IMR-90 (cell line): Measurements from ENCODE around the gene ATP8B2. TPM values are rescaled to one million over a fixed set of nuclear protein-coding genes. Genes with fewer than 3 reads are reported as not detected.

Source experiments
- ATAC-seq: fragments of 200-7000 bp; cut with Tn5 transposase; 2 replicates; pipeline ENCODE4 v1.9.1; 2020; ENCODE audit warnings: low read depth, mild to moderate bottlenecking, moderate library complexity
- BruUV-seq: library from RNA; stranded (reverse); fragments of 400-500 nt; replicated peaks from 2 replicates; lab custom pipeline; 2021; lab: Mats Ljungman, UMichigan
- CTCF ChIA-PET: fragments of 300-600 bp; formaldehyde crosslinking; extraction: SDS; loops from one replicate; lab custom pipeline; 2021; ENCODE audit warnings: antibody characterized with exemption; lab: Yijun Ruan, JAX
- POLR2A ChIA-PET: fragments of 300-600 bp; sonication (Branson Sonifier 250); formaldehyde crosslinking; loops from one replicate; lab custom pipeline; 2022; ENCODE audit warnings: antibody characterized with exemption; ENCODE audit not compliant: unreplicated experiment; lab: Charles Lee
- DNase-seq: peaks from one replicate; pipeline ENCODE4 v3.0.0; 2013
- H2AFZ ChIP-seq: replicated peaks from 2 replicates; pipeline ENCODE3; 2013; ENCODE audit warnings: low read length, mild to moderate bottlenecking; ENCODE audit not compliant: poor library complexity
- H2AK5ac ChIP-seq: 2 replicates; pipeline ENCODE4 v1.6.1; 2013; ENCODE audit warnings: low read depth, low read length, inconsistent platforms
- H2AK9ac ChIP-seq: replicated peaks from 2 replicates; pipeline ENCODE3; 2013; ENCODE audit warnings: mild to moderate bottlenecking, low read depth, low read length, moderate library complexity; ENCODE audit not compliant: poor library complexity
- H2BK120ac ChIP-seq: 2 replicates; pipeline ENCODE4 v1.6.1; 2013; ENCODE audit warnings: low read depth, low read length, inconsistent platforms
- H2BK15ac ChIP-seq: 3 replicates; pipeline ENCODE4 v1.6.1; 2013; ENCODE audit warnings: low read depth, low read length, inconsistent platforms
- H2BK20ac ChIP-seq: 2 replicates; pipeline ENCODE4 v1.6.1; 2013; ENCODE audit warnings: low read depth, mild to moderate bottlenecking, inconsistent platforms, low read length, moderate library complexity
- H2BK5ac ChIP-seq: 2 replicates; pipeline ENCODE4 v1.6.1; 2013; ENCODE audit warnings: mild to moderate bottlenecking, low read depth, low read length, inconsistent platforms; ENCODE audit not compliant: poor library complexity, severe bottlenecking
- H3K14ac ChIP-seq: replicated peaks from 2 replicates; pipeline ENCODE4 v1.6.1; 2013; ENCODE audit warnings: low read depth, low read length, inconsistent platforms
- H3K18ac ChIP-seq: 2 replicates; pipeline ENCODE4 v1.6.1; 2013; ENCODE audit warnings: low read depth, low read length, control low read depth
- H3K23ac ChIP-seq: 2 replicates; pipeline ENCODE4 v1.6.1; 2013; ENCODE audit warnings: low read depth, low read length, inconsistent platforms
- H3K27ac ChIP-seq: 2 replicates; pipeline ENCODE4 v1.5.1; 2013; ENCODE audit warnings: mild to moderate bottlenecking, control low read depth, low read length; ENCODE audit not compliant: insufficient read depth
- H3K27me3 ChIP-seq: 2 replicates; pipeline ENCODE4 v1.6.1; 2013; ENCODE audit warnings: low read length; ENCODE audit not compliant: control insufficient read depth, insufficient read depth
- H3K36me3 ChIP-seq: 2 replicates; pipeline ENCODE4 v1.6.1; 2013; ENCODE audit warnings: low read length, mixed read lengths; ENCODE audit not compliant: control insufficient read depth, insufficient read depth
- H3K4ac ChIP-seq: 2 replicates; pipeline ENCODE4 v1.6.1; 2013; ENCODE audit warnings: low read depth, low read length, inconsistent platforms
- H3K4me1 ChIP-seq: 2 replicates; pipeline ENCODE4 v1.6.1; 2013; ENCODE audit warnings: low read length, mixed read lengths; ENCODE audit not compliant: control insufficient read depth, insufficient read depth
- H3K4me2 ChIP-seq: 2 replicates; pipeline ENCODE4 v1.6.1; 2013; ENCODE audit warnings: low read depth, mild to moderate bottlenecking, control low read depth, low read length, moderate library complexity
- H3K4me3 ChIP-seq: 2 replicates; pipeline ENCODE4 v1.5.1; 2013; ENCODE audit warnings: low read depth, mild to moderate bottlenecking, control low read depth, low read length, moderate library complexity; ENCODE audit not compliant: insufficient read depth
- H3K56ac ChIP-seq: 2 replicates; pipeline ENCODE4 v1.6.1; 2013; ENCODE audit warnings: low read length, inconsistent platforms; ENCODE audit not compliant: insufficient read depth; ENCODE audit errors: extremely low read depth
- H3K79me1 ChIP-seq, 2 experiments: 2 replicates each; pipeline ENCODE4 v1.6.1; 2013; ENCODE audit warnings: low read length in 2 of 2, inconsistent platforms in 1 of 2, low read depth in 1 of 2
- H3K9ac ChIP-seq: 2 replicates; pipeline ENCODE4 v1.6.1; 2013; ENCODE audit warnings: low read depth, low read length, control low read depth
- H3K9me1 ChIP-seq: 2 replicates; pipeline ENCODE4 v1.6.1; 2013; ENCODE audit warnings: low read length, inconsistent platforms; ENCODE audit not compliant: insufficient read depth
- H3K9me3 ChIP-seq: 2 replicates; pipeline ENCODE4 v1.6.1; 2013; ENCODE audit warnings: low read length; ENCODE audit not compliant: control insufficient read depth, insufficient read depth
- H4K20me1 ChIP-seq: 2 replicates; pipeline ENCODE4 v1.6.1; 2013; ENCODE audit warnings: low read length, inconsistent platforms; ENCODE audit not compliant: insufficient read depth
- H4K5ac ChIP-seq: 2 replicates; pipeline ENCODE4 v1.6.1; 2013; ENCODE audit warnings: mild to moderate bottlenecking, low read depth, low read length, control low read depth
- H4K8ac ChIP-seq, 2 experiments: 2 replicates each; pipeline ENCODE4 v1.6.1; 2013; ENCODE audit warnings: low read depth in 2 of 2, low read length in 2 of 2, control low read depth in 1 of 2, inconsistent platforms in 1 of 2
- H4K91ac ChIP-seq: 2 replicates; pipeline ENCODE4 v1.6.1; 2013; ENCODE audit warnings: low read depth, low read length, inconsistent platforms; ENCODE audit not compliant: insufficient read depth
- MXI1 ChIP-seq: IDR thresholded peaks from 2 replicates; pipeline ENCODE4 v1.6.1; 2012; ENCODE audit warnings: low read depth, mild to moderate bottlenecking, low read length, moderate library complexity, borderline replicate concordance
- RCOR1 ChIP-seq: IDR thresholded peaks from 2 replicates; pipeline ENCODE4 v1.6.1; 2012; ENCODE audit warnings: mild to moderate bottlenecking, low read length, improper control_type of control experiment; ENCODE audit not compliant: insufficient replicate concordance
- WGBS, 2 experiments: methylation state at CpG; one replicate each; pipeline versions ENCODE4 v1.1.5 to v1.1.7; 2013; ENCODE audit warnings: missing lambda C conversion rate in 2 of 2; ENCODE audit not compliant: insufficient read length in 1 of 2; ENCODE audit errors: extremely low coverage in 2 of 2; 5-methylcytosine and 5-hydroxymethylcytosine counted together
- dilution Hi-C: fragments of 300-500 bp; cut with HindIII; formaldehyde crosslinking; loops from one replicate; pipeline ENCODE4 v1.14.3; 2018; ENCODE audit warnings: low sequenced_read_pairs; ENCODE audit not compliant: unreplicated experiment
- in situ Hi-C: fragments of 300-500 bp; cut with MboI; formaldehyde crosslinking; loops from 3 replicates; pipeline ENCODE4 v1.14.3; 2019; ENCODE audit warnings: low sequenced_read_pairs, inconsistent platforms, mixed read lengths
- intact Hi-C: fragments of 100-400 bp; cut with micrococcal nuclease; formaldehyde crosslinking; loops from 2 replicates; pipeline ENCODE4 v1.10.0; 2022
- polyA plus RNA-seq, 3 experiments: library from polyadenylated mRNA; depleted of rRNA; stranded (reverse); fragments of >200 nt; gene quantifications; 2 replicates each; pipeline ENCODE4 v1.2.3, GENCODE V29; 2012; ENCODE audit warnings: low replicate concordance in 1 of 3
- total RNA-seq: library from RNA; depleted of rRNA; stranded (reverse); fragments of >200 nt; gene quantifications from 2 replicates; pipeline ENCODE4 v1.2.3, GENCODE V29; 2012
- TF ChIP-seq, protein P1 (sequence below): conservative IDR thresholded peaks from 2 replicates; pipeline ENCODE4 v1.5.1; 2012; ENCODE audit warnings: mild to moderate bottlenecking, low read depth, low read length, improper control_type of control experiment

The ATP8B2 gene
- total and polyA plus RNA-seq, 2 of the 4 experiments (the other 2 are of a cell fraction), result 79.4 to 91.0 TPM

DNA sequence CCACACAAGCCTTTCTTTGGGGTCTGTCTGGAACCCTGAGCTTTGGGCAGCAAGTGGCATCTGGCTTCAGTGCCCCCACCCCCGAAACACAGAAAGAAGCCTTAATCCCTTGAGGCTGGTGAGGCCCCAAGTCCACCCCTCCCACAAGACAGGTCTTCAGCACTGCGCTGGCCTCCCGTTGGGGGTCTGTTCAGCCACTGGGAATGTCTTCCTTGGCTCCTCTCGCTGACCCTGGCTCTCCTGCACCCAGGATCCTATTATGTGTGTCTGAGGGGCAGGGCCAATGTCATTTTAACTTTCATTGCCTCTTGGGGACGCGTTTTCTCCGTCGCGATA lies 26.9 kb downstream of the ATP8B2 start:
- no peak overlapping the region for H2BK15ac ChIP-seq
- peak overlapping the region; percentile 94 for H2AFZ ChIP-seq
- no peak overlapping the region for H3K14ac ChIP-seq
- no peaks in the 10 kb centered on the region for H3K79me1 ChIP-seq
- H4K8ac ChIP-seq, result no peak overlapping the region
- in situ Hi-C loops (no loop called here), intact Hi-C loops (loop anchor here (5.0 kb wide), 3 partner anchors 95 to 195 kb away; no protein-coding TSS in a partner anchor), dilution Hi-C loops (no loop called here)
- H3K23ac ChIP-seq, result no peak overlapping the region
- H2AK9ac ChIP-seq, result peak overlapping the region; percentile 75
- ChIA-PET CTCF (interaction anchor here (0.9 to 2.1 kb wide), 2 partner anchors 17 to 111 kb away, joined by 3 to 8 read pairs; no protein-coding TSS in a partner anchor), POLR2A (no interaction called here)
- H3K4ac ChIP-seq, result 0 out of 2 replicates have a peak overlapping the region, but pooled peaks have one; percentile 81
- H3K4me2 ChIP-seq, result no peak overlapping the region; the same call in 1 of the 2 replicates
- ATAC-seq, result no peak
- H3K27ac ChIP-seq, result no peak overlapping the region
- H4K91ac ChIP-seq, result no peak overlapping the region; the same call in 1 of the 2 replicates
- no TSS peak for BruUV-seq
- H3K9ac ChIP-seq, result no peak overlapping the region
- no peak overlapping the region for H2BK5ac ChIP-seq
- no CpG with 5 or more reads among the region's 9 CpGs for WGBS, 2 experiments
- peaks cover 6% of the 10 kb centered on the region; the same call in 1 of the 2 replicates for H4K20me1 ChIP-seq
- peaks cover 10% of the 10 kb centered on the region; the same call in 1 of the 2 replicates for H3K4me1 ChIP-seq
- no peak overlapping the region for H3K56ac ChIP-seq
- H2BK120ac ChIP-seq, result no peak overlapping the region
- peaks cover 8% of the 10 kb centered on the region for H3K9me1 ChIP-seq
- H2BK20ac ChIP-seq, result no peak overlapping the region
- no peak for DNase-seq
- H4K5ac ChIP-seq, result no peak overlapping the region
- TF ChIP-seq, protein P1, sequence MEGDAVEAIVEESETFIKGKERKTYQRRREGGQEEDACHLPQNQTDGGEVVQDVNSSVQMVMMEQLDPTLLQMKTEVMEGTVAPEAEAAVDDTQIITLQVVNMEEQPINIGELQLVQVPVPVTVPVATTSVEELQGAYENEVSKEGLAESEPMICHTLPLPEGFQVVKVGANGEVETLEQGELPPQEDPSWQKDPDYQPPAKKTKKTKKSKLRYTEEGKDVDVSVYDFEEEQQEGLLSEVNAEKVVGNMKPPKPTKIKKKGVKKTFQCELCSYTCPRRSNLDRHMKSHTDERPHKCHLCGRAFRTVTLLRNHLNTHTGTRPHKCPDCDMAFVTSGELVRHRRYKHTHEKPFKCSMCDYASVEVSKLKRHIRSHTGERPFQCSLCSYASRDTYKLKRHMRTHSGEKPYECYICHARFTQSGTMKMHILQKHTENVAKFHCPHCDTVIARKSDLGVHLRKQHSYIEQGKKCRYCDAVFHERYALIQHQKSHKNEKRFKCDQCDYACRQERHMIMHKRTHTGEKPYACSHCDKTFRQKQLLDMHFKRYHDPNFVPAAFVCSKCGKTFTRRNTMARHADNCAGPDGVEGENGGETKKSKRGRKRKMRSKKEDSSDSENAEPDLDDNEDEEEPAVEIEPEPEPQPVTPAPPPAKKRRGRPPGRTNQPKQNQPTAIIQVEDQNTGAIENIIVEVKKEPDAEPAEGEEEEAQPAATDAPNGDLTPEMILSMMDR, result no peak
- no peak for TF ChIP-seq RCOR1
- TF ChIP-seq MXI1, result no peak
- H3K27me3 ChIP-seq, result peaks cover 2% of the 10 kb centered on the region
- peak overlapping the region; percentile 4; the same call in 1 of the 2 replicates for H2AK5ac ChIP-seq
- H3K4me3 ChIP-seq, result no peak overlapping the region
- H3K18ac ChIP-seq, result no peak overlapping the region
- H3K9me3 ChIP-seq, result no peaks in the 10 kb centered on the region
- peaks cover 19% of the 10 kb centered on the region for H3K36me3 ChIP-seq
